ENCODE data around the gene CADPS2.

CADPS2 gene

GRCh38 chr7:122886357-122887081, at the start of gene CADPS2:
TSS of gene CADPS2 (minus strand) at chr7:122886460. CDS start at chr7:122886337, 123 bp downstream.
- no peak for DNase-seq (ENCODE audit: low read depth in 2 of 2)

GRCh38 chr7:122935620-122936019, 49.4 kb upstream of the CADPS2 start:
- no peak for DNase-seq (ENCODE audit: low read depth in 2 of 2)

- DNase-seq (ENCODE audit: low read depth in 2 of 2): no peak
Measured at GRCh38 chr7:122919643-122920181, 33.5 kb upstream of the CADPS2 start.

- DNase-seq (ENCODE audit: low read depth in 2 of 2): no peak
Measured at GRCh38 chr7:122914812-122915211, 28.6 kb upstream of the CADPS2 start.

GRCh38 chr7:122913608-122914007, 27.3 kb upstream of the CADPS2 start:
- DNase-seq (ENCODE audit: low read depth in 2 of 2): no peak

GRCh38 chr7:122902751-122903495, 16.7 kb upstream of the CADPS2 start:
- DNase-seq (ENCODE audit: low read depth in 2 of 2): no peak

GRCh38 chr7:122901250-122901649, 15.0 kb upstream of the CADPS2 start:
- DNase-seq (ENCODE audit: low read depth in 2 of 2): no peak

GRCh38 chr7:122896509-122896908, 10.2 kb upstream of the CADPS2 start:
- DNase-seq (ENCODE audit: low read depth in 2 of 2): no peak

GRCh38 chr7:122893486-122893885, 7.2 kb upstream of the CADPS2 start:
- no peak for DNase-seq (ENCODE audit: low read depth in 2 of 2)

- DNase-seq (ENCODE audit: low read depth in 2 of 2): no peak
Measured at GRCh38 chr7:122889116-122889515, 2.9 kb upstream of the CADPS2 start.

- no peak for DNase-seq (ENCODE audit: low read depth in 2 of 2)
Measured at GRCh38 chr7:122887848-122888247, 1.6 kb upstream of the CADPS2 start.

- DNase-seq (ENCODE audit: low read depth in 2 of 2): no peak
Measured at GRCh38 chr7:122887198-122887597, 938 bp upstream of the CADPS2 start.

- no peak for DNase-seq (ENCODE audit: low read depth in 2 of 2)
Measured at GRCh38 chr7:122885583-122886356, 490 bp downstream of the CADPS2 start.

- no peak for DNase-seq (ENCODE audit: low read depth in 2 of 2)
Measured at GRCh38 chr7:122884186-122884585, 2.1 kb downstream of the CADPS2 start.

GRCh38 chr7:122883049-122883680, 3.1 kb downstream of the CADPS2 start:
- no peak for DNase-seq (ENCODE audit: low read depth in 2 of 2)

- no peak for DNase-seq (ENCODE audit: low read depth in 2 of 2)
Measured at GRCh38 chr7:122881324-122881723, 4.9 kb downstream of the CADPS2 start.

- no peak for DNase-seq (ENCODE audit: low read depth in 2 of 2)
Measured at GRCh38 chr7:122869260-122869659, 17.0 kb downstream of the CADPS2 start.

- no peak for DNase-seq (ENCODE audit: low read depth in 2 of 2)
Measured at GRCh38 chr7:122867471-122867980, 18.7 kb downstream of the CADPS2 start.

GRCh38 chr7:122864838-122865237, 21.4 kb downstream of the CADPS2 start:
- DNase-seq (ENCODE audit: low read depth in 2 of 2): no peak

- no peak for DNase-seq (ENCODE audit: low read depth in 2 of 2)
Measured at GRCh38 chr7:122864016-122864415, 22.2 kb downstream of the CADPS2 start.

GRCh38 chr7:122858320-122858719, 27.9 kb downstream of the CADPS2 start:
- DNase-seq (ENCODE audit: low read depth in 2 of 2): no peak

All from activated CD4-positive, alpha-beta T cell treated with anti-CD3 and anti-CD28 coated beads for 24 hours (primary cell).